HUES6 (cell line): ENCODE measurements around the gene PTTG1IP.

Experiments
- H3K27ac ChIP-seq: 2 replicates; pipeline ENCODE4 v1.7.0; 2013; ENCODE audit warnings: low read depth, mild to moderate bottlenecking, low read length, inconsistent platforms
- H3K27me3 ChIP-seq: 2 replicates; pipeline ENCODE4 v1.6.1; 2013; ENCODE audit warnings: low read length; ENCODE audit not compliant: control insufficient read depth, insufficient read depth
- H3K36me3 ChIP-seq: 2 replicates; pipeline ENCODE4 v1.6.1; 2013; ENCODE audit warnings: low read length; ENCODE audit not compliant: control insufficient read depth, insufficient read depth
- H3K4me1 ChIP-seq: 2 replicates; pipeline ENCODE4 v1.6.1; 2013; ENCODE audit warnings: low read length; ENCODE audit not compliant: control insufficient read depth, insufficient read depth
- H3K4me3 ChIP-seq: 2 replicates; pipeline ENCODE4 v1.5.1; 2013; ENCODE audit warnings: low read depth, low read length
- H3K9ac ChIP-seq: one replicate; pipeline ENCODE4 v1.6.1; 2013; ENCODE audit warnings: mild to moderate bottlenecking, low read length
- H3K9me3 ChIP-seq: 2 replicates; pipeline ENCODE4 v1.6.1; 2013; ENCODE audit warnings: low read depth, low read length; ENCODE audit not compliant: control insufficient read depth, insufficient read depth

PTTG1IP gene

GRCh38 chr21:44907966-44908895 lies 34.7 kb upstream of the PTTG1IP start:
- Histone ChIP-seq H3K9me3 (no peaks in the 10 kb centered on the region), H3K4me1 (peaks cover 15% of the 10 kb centered on the region; the same call in 1 of the 2 replicates), H3K4me3 (no peak overlapping the region), H3K36me3 (no peaks in the 10 kb centered on the region), H3K27ac (no peak overlapping the region), H3K27me3 (no peaks in the 10 kb centered on the region), H3K9ac (no peak overlapping the region)

GRCh38 chr21:44907225-44907965 lies 33.9 kb upstream of the PTTG1IP start:
- H3K27me3 ChIP-seq: no peaks in the 10 kb centered on the region
- no peak overlapping the region for H3K4me3 ChIP-seq
- H3K4me1 ChIP-seq: peaks cover 15% of the 10 kb centered on the region; the same call in 1 of the 2 replicates
- no peak overlapping the region for H3K27ac ChIP-seq
- no peaks in the 10 kb centered on the region; the same call in 1 of the 2 replicates for H3K9me3 ChIP-seq
- H3K36me3 ChIP-seq: no peaks in the 10 kb centered on the region
- no peak overlapping the region for H3K9ac ChIP-seq

GRCh38 chr21:44905728-44906090 lies 32.2 kb upstream of the PTTG1IP start:
- peaks cover 15% of the 10 kb centered on the region; the same call in 1 of the 2 replicates for H3K4me1 ChIP-seq
- H3K27ac ChIP-seq: no peak overlapping the region
- H3K9ac ChIP-seq: no peak overlapping the region
- no peak overlapping the region for H3K4me3 ChIP-seq
- H3K9me3 ChIP-seq: peaks cover 3% of the 10 kb centered on the region; the same call in 1 of the 2 replicates
- no peaks in the 10 kb centered on the region for H3K27me3 ChIP-seq
- no peaks in the 10 kb centered on the region for H3K36me3 ChIP-seq

GRCh38 chr21:44905016-44905727 lies 31.7 kb upstream of the PTTG1IP start:
- peaks cover 3% of the 10 kb centered on the region; the same call in 1 of the 2 replicates for H3K9me3 ChIP-seq
- H3K27ac ChIP-seq: no peak overlapping the region
- H3K9ac ChIP-seq: no peak overlapping the region
- peaks cover 15% of the 10 kb centered on the region; the same call in 1 of the 2 replicates for H3K4me1 ChIP-seq
- no peaks in the 10 kb centered on the region for H3K36me3 ChIP-seq
- no peaks in the 10 kb centered on the region for H3K27me3 ChIP-seq
- no peak overlapping the region for H3K4me3 ChIP-seq

- H3K9me3 ChIP-seq: peaks cover 3% of the 10 kb centered on the region; the same call in 1 of the 2 replicates
- H3K9ac ChIP-seq: no peak overlapping the region
- no peaks in the 10 kb centered on the region for H3K36me3 ChIP-seq
- H3K4me3 ChIP-seq: no peak overlapping the region
- no peak overlapping the region for H3K27ac ChIP-seq
- peaks cover 15% of the 10 kb centered on the region; the same call in 1 of the 2 replicates for H3K4me1 ChIP-seq
- H3K27me3 ChIP-seq: no peaks in the 10 kb centered on the region; the same call in 1 of the 2 replicates
Measured at GRCh38 chr21:44904141-44904923, 30.8 kb upstream of the PTTG1IP start.

- Histone ChIP-seq H3K4me1 (peaks cover 15% of the 10 kb centered on the region; the same call in 1 of the 2 replicates), H3K27me3 (no peaks in the 10 kb centered on the region; the same call in 1 of the 2 replicates), H3K9ac (no peak overlapping the region), H3K27ac (no peak overlapping the region), H3K9me3 (peaks cover 3% of the 10 kb centered on the region; the same call in 1 of the 2 replicates), H3K4me3 (no peak overlapping the region), H3K36me3 (no peaks in the 10 kb centered on the region)
Measured at GRCh38 chr21:44903689-44904088, 30.2 kb upstream of the PTTG1IP start.

- Histone ChIP-seq H3K4me1 (peaks cover 15% of the 10 kb centered on the region; the same call in 1 of the 2 replicates), H3K9ac (no peak overlapping the region), H3K27me3 (no peaks in the 10 kb centered on the region; the same call in 1 of the 2 replicates), H3K9me3 (peaks cover 3% of the 10 kb centered on the region; the same call in 1 of the 2 replicates), H3K4me3 (no peak overlapping the region), H3K36me3 (no peaks in the 10 kb centered on the region), H3K27ac (no peak overlapping the region)
Measured at GRCh38 chr21:44903050-44903685, 29.7 kb upstream of the PTTG1IP start.

- Histone ChIP-seq H3K9ac (no peak overlapping the region), H3K27ac (no peak overlapping the region), H3K9me3 (peaks cover 3% of the 10 kb centered on the region; the same call in 1 of the 2 replicates), H3K27me3 (no peaks in the 10 kb centered on the region; the same call in 1 of the 2 replicates), H3K4me1 (peaks cover 12% of the 10 kb centered on the region; the same call in 1 of the 2 replicates), H3K36me3 (no peaks in the 10 kb centered on the region), H3K4me3 (no peak overlapping the region)
Measured at GRCh38 chr21:44902268-44903049, 29.0 kb upstream of the PTTG1IP start.

GRCh38 chr21:44901391-44902074 lies 28.0 kb upstream of the PTTG1IP start:
- Histone ChIP-seq H3K36me3 (no peaks in the 10 kb centered on the region), H3K4me1 (peaks cover 6% of the 10 kb centered on the region; the same call in 1 of the 2 replicates), H3K9ac (no peak overlapping the region), H3K27ac (no peak overlapping the region), H3K9me3 (peaks cover 3% of the 10 kb centered on the region; the same call in 1 of the 2 replicates), H3K27me3 (no peaks in the 10 kb centered on the region; the same call in 1 of the 2 replicates), H3K4me3 (no peak overlapping the region)
